IMR-90 (cell line): ENCODE data around the gene TULP4. TPM values are rescaled to one million over a fixed set of nuclear protein-coding genes. Genes with fewer than 3 reads are reported as not detected.

Experiments used
- ATAC-seq: fragments of 200-7000 bp; cut with Tn5 transposase; 2 replicates; pipeline ENCODE4 v1.9.1; 2020; ENCODE audit warnings: low read depth, mild to moderate bottlenecking, moderate library complexity
- BruUV-seq: library from RNA; stranded (reverse); fragments of 400-500 nt; replicated peaks from 2 replicates; lab custom pipeline; 2021; lab: Mats Ljungman, UMichigan
- CTCF ChIA-PET: fragments of 300-600 bp; formaldehyde crosslinking; extraction: SDS; loops from one replicate; lab custom pipeline; 2021; ENCODE audit warnings: antibody characterized with exemption; lab: Yijun Ruan, JAX
- POLR2A ChIA-PET: fragments of 300-600 bp; sonication (Branson Sonifier 250); formaldehyde crosslinking; loops from one replicate; lab custom pipeline; 2022; ENCODE audit warnings: antibody characterized with exemption; ENCODE audit not compliant: unreplicated experiment; lab: Charles Lee
- DNase-seq: peaks from one replicate; pipeline ENCODE4 v3.0.0; 2013
- H2AFZ ChIP-seq: replicated peaks from 2 replicates; pipeline ENCODE3; 2013; ENCODE audit warnings: low read length, mild to moderate bottlenecking; ENCODE audit not compliant: poor library complexity
- H2AK5ac ChIP-seq: 2 replicates; pipeline ENCODE4 v1.6.1; 2013; ENCODE audit warnings: low read depth, low read length, inconsistent platforms
- H2AK9ac ChIP-seq: replicated peaks from 2 replicates; pipeline ENCODE3; 2013; ENCODE audit warnings: mild to moderate bottlenecking, low read depth, low read length, moderate library complexity; ENCODE audit not compliant: poor library complexity
- H2BK120ac ChIP-seq: 2 replicates; pipeline ENCODE4 v1.6.1; 2013; ENCODE audit warnings: low read depth, low read length, inconsistent platforms
- H2BK15ac ChIP-seq: 3 replicates; pipeline ENCODE4 v1.6.1; 2013; ENCODE audit warnings: low read depth, low read length, inconsistent platforms
- H2BK20ac ChIP-seq: 2 replicates; pipeline ENCODE4 v1.6.1; 2013; ENCODE audit warnings: low read depth, mild to moderate bottlenecking, inconsistent platforms, low read length, moderate library complexity
- H2BK5ac ChIP-seq: 2 replicates; pipeline ENCODE4 v1.6.1; 2013; ENCODE audit warnings: mild to moderate bottlenecking, low read depth, low read length, inconsistent platforms; ENCODE audit not compliant: poor library complexity, severe bottlenecking
- H3K14ac ChIP-seq: replicated peaks from 2 replicates; pipeline ENCODE4 v1.6.1; 2013; ENCODE audit warnings: low read depth, low read length, inconsistent platforms
- H3K18ac ChIP-seq: 2 replicates; pipeline ENCODE4 v1.6.1; 2013; ENCODE audit warnings: low read depth, low read length, control low read depth
- H3K23ac ChIP-seq: 2 replicates; pipeline ENCODE4 v1.6.1; 2013; ENCODE audit warnings: low read depth, low read length, inconsistent platforms
- H3K27ac ChIP-seq: 2 replicates; pipeline ENCODE4 v1.5.1; 2013; ENCODE audit warnings: mild to moderate bottlenecking, control low read depth, low read length; ENCODE audit not compliant: insufficient read depth
- H3K27me3 ChIP-seq: 2 replicates; pipeline ENCODE4 v1.6.1; 2013; ENCODE audit warnings: low read length; ENCODE audit not compliant: control insufficient read depth, insufficient read depth
- H3K36me3 ChIP-seq: 2 replicates; pipeline ENCODE4 v1.6.1; 2013; ENCODE audit warnings: low read length, mixed read lengths; ENCODE audit not compliant: control insufficient read depth, insufficient read depth
- H3K4ac ChIP-seq: 2 replicates; pipeline ENCODE4 v1.6.1; 2013; ENCODE audit warnings: low read depth, low read length, inconsistent platforms
- H3K4me1 ChIP-seq: 2 replicates; pipeline ENCODE4 v1.6.1; 2013; ENCODE audit warnings: low read length, mixed read lengths; ENCODE audit not compliant: control insufficient read depth, insufficient read depth
- H3K4me2 ChIP-seq: 2 replicates; pipeline ENCODE4 v1.6.1; 2013; ENCODE audit warnings: low read depth, mild to moderate bottlenecking, control low read depth, low read length, moderate library complexity
- H3K4me3 ChIP-seq: 2 replicates; pipeline ENCODE4 v1.5.1; 2013; ENCODE audit warnings: low read depth, mild to moderate bottlenecking, control low read depth, low read length, moderate library complexity; ENCODE audit not compliant: insufficient read depth
- H3K56ac ChIP-seq: 2 replicates; pipeline ENCODE4 v1.6.1; 2013; ENCODE audit warnings: low read length, inconsistent platforms; ENCODE audit not compliant: insufficient read depth; ENCODE audit errors: extremely low read depth
- H3K79me1 ChIP-seq, 2 experiments: 2 replicates each; pipeline ENCODE4 v1.6.1; 2013; ENCODE audit warnings: low read length in 2 of 2, inconsistent platforms in 1 of 2, low read depth in 1 of 2
- H3K9ac ChIP-seq: 2 replicates; pipeline ENCODE4 v1.6.1; 2013; ENCODE audit warnings: low read depth, low read length, control low read depth
- H3K9me1 ChIP-seq: 2 replicates; pipeline ENCODE4 v1.6.1; 2013; ENCODE audit warnings: low read length, inconsistent platforms; ENCODE audit not compliant: insufficient read depth
- H3K9me3 ChIP-seq: 2 replicates; pipeline ENCODE4 v1.6.1; 2013; ENCODE audit warnings: low read length; ENCODE audit not compliant: control insufficient read depth, insufficient read depth
- H4K20me1 ChIP-seq: 2 replicates; pipeline ENCODE4 v1.6.1; 2013; ENCODE audit warnings: low read length, inconsistent platforms; ENCODE audit not compliant: insufficient read depth
- H4K5ac ChIP-seq: 2 replicates; pipeline ENCODE4 v1.6.1; 2013; ENCODE audit warnings: mild to moderate bottlenecking, low read depth, low read length, control low read depth
- H4K8ac ChIP-seq, 2 experiments: 2 replicates each; pipeline ENCODE4 v1.6.1; 2013; ENCODE audit warnings: low read depth in 2 of 2, low read length in 2 of 2, control low read depth in 1 of 2, inconsistent platforms in 1 of 2
- H4K91ac ChIP-seq: 2 replicates; pipeline ENCODE4 v1.6.1; 2013; ENCODE audit warnings: low read depth, low read length, inconsistent platforms; ENCODE audit not compliant: insufficient read depth
- BHLHE40 ChIP-seq: fragments of 150-350 bp; IDR thresholded peaks from 2 replicates; pipeline ENCODE4 v1.6.1; 2016; ENCODE audit warnings: mild to moderate bottlenecking, low read depth, low read length
- CEBPB ChIP-seq: IDR thresholded peaks from 2 replicates; pipeline ENCODE4 v1.6.1; 2012; ENCODE audit warnings: low read depth, low read length, improper control_type of control experiment
- FOS ChIP-seq: fragments of 150-350 bp; IDR thresholded peaks from 2 replicates; pipeline ENCODE4 v1.6.1; 2016; ENCODE audit warnings: low read depth, low read length
- MAFK ChIP-seq: IDR thresholded peaks from 2 replicates; pipeline ENCODE4 v1.6.1; 2012; ENCODE audit warnings: low read depth, low read length, improper control_type of control experiment
- MAZ ChIP-seq: IDR thresholded peaks from 2 replicates; pipeline ENCODE4 v1.6.1; 2012; ENCODE audit warnings: low read depth, mild to moderate bottlenecking, low read length, improper control_type of control experiment, moderate library complexity, borderline replicate concordance
- NFE2L2 ChIP-seq: fragments of 150-350 bp; IDR thresholded peaks from 2 replicates; pipeline ENCODE4 v1.6.1; 2016; ENCODE audit warnings: low read depth, mild to moderate bottlenecking, low read length
- POLR2A ChIP-seq: IDR thresholded peaks from 2 replicates; pipeline ENCODE4 v1.6.1; 2012; ENCODE audit warnings: mild to moderate bottlenecking, low read depth, low read length
- RAD21 ChIP-seq: IDR thresholded peaks from 2 replicates; pipeline ENCODE4 v1.6.1; 2012; ENCODE audit warnings: low read length, improper control_type of control experiment
- RFX5 ChIP-seq: IDR thresholded peaks from 2 replicates; pipeline ENCODE4 v1.8.0; 2012; ENCODE audit warnings: low read depth, mild to moderate bottlenecking, low read length, moderate library complexity
- SMC3 ChIP-seq: fragments of 150-350 bp; IDR thresholded peaks from 2 replicates; pipeline ENCODE4 v1.6.1; 2016; ENCODE audit warnings: low read depth, mild to moderate bottlenecking, antibody characterized with exemption, low read length, moderate library complexity
- whole genome bisulfite sequencing, 2 experiments: methylation state at CpG; one replicate each; pipeline versions ENCODE4 v1.1.5 to v1.1.7; 2013; ENCODE audit warnings: missing lambda C conversion rate in 2 of 2; ENCODE audit not compliant: insufficient read length in 1 of 2; ENCODE audit errors: extremely low coverage in 2 of 2; 5-methylcytosine and 5-hydroxymethylcytosine counted together
- dilution Hi-C: fragments of 300-500 bp; cut with HindIII; formaldehyde crosslinking; loops from one replicate; pipeline ENCODE4 v1.14.3; 2018; ENCODE audit warnings: low sequenced_read_pairs; ENCODE audit not compliant: unreplicated experiment
- in situ Hi-C: fragments of 300-500 bp; cut with MboI; formaldehyde crosslinking; loops from 3 replicates; pipeline ENCODE4 v1.14.3; 2019; ENCODE audit warnings: low sequenced_read_pairs, inconsistent platforms, mixed read lengths
- intact Hi-C: fragments of 100-400 bp; cut with micrococcal nuclease; formaldehyde crosslinking; loops from 2 replicates; pipeline ENCODE4 v1.10.0; 2022
- polyA plus RNA-seq, 3 experiments: library from polyadenylated mRNA; depleted of rRNA; stranded (reverse); fragments of >200 nt; gene quantifications; 2 replicates each; pipeline ENCODE4 v1.2.3, GENCODE V29; 2012; ENCODE audit warnings: low replicate concordance in 1 of 3
- total RNA-seq: library from RNA; depleted of rRNA; stranded (reverse); fragments of >200 nt; gene quantifications from 2 replicates; pipeline ENCODE4 v1.2.3, GENCODE V29; 2012
- TF ChIP-seq, protein P1 (sequence below): fragments of 150-350 bp; IDR thresholded peaks from 2 replicates; pipeline ENCODE4 v1.6.1; 2016; ENCODE audit warnings: low read depth, mild to moderate bottlenecking, low read length, moderate library complexity, borderline replicate concordance
- TF ChIP-seq, protein P2 (sequence below): conservative IDR thresholded peaks from 2 replicates; pipeline ENCODE4 v1.5.1; 2012; ENCODE audit warnings: mild to moderate bottlenecking, low read depth, low read length, improper control_type of control experiment
- TF ChIP-seq, protein P3 (sequence below): fragments of 150-350 bp; IDR thresholded peaks from 2 replicates; pipeline ENCODE4 v1.6.1; 2017; ENCODE audit warnings: mild to moderate bottlenecking, antibody characterized with exemption, low read length, low read depth

Gene TULP4
- total and polyA plus RNA-seq, 2 of the 4 experiments (the other 2 are of a cell fraction): 8.1 to 30.6 TPM

DNA sequence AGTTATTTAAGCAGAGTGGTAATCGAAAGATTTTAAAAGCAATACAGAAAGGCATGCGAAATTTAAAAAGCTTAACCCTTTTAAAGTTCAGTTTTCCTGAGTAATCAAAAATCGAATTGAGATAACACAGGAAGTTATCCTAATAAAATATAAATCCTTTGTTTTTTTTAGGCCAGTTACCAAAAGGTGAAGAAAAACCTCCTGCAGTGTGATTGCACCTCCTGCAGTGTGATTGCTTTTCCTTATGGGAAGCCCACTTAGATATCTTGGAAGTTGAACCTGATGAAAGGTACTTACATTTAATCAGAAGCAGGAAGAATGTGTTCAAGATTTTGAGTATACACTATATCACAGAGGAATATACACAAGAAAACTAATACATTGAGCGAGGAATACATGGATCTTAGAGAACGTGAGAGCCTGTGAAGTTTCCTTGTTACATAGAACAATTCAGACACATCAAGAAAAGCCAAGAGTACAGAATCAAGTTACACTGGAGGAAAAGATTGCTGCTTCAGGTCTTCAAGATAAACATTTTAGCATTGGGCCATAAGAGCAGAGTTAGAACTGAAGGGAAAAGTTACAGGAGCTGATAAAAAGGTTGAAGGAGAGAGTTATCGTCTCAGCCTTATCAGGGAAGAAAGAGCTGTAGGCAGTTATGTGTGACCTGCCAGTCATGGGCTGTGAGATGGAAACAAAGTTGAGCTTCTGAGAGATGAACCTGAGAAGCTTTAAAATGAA lies 240.0 kb downstream of the TULP4 start (continued):
- TF ChIP-seq SMC3 (no peak), BHLHE40 (no peak), MAFK (no peak), RAD21 (no peak)

DNA sequence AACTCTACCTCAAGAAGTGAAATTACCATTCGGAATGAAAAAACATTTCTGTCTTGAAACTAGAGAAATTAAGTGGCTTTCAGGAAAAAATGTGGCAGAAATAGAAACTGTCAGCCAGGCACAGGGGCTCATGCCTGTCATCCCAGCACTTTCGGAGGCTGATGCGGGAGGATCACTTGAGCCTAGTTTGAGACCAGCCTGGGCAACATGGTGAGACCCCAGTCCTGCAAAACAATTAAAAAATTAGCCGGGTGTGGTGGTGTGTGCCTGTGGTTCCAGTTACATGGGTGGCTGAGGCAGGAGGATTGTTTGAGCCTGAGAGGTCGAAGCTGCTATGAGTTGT lies 240.5 kb downstream of the TULP4 start:
- Histone ChIP-seq H4K8ac (no peak overlapping the region), H2AFZ (no peak overlapping the region), H3K9me1 (no peaks in the 10 kb centered on the region), H4K91ac (no peak overlapping the region), H3K36me3 (no peaks in the 10 kb centered on the region), H3K79me1 (no peaks in the 10 kb centered on the region), H2BK20ac (no peak overlapping the region), H3K14ac (no peak overlapping the region), H2BK15ac (no peak overlapping the region; the same call in 2 of the 3 replicates), H4K5ac (no peak overlapping the region), H3K4me3 (no peak overlapping the region), H3K9me3 (no peaks in the 10 kb centered on the region), H4K20me1 (no peaks in the 10 kb centered on the region), H3K4me2 (no peak overlapping the region), H3K23ac (no peak overlapping the region), H3K4ac (no peak overlapping the region), H2BK120ac (no peak overlapping the region), H2BK5ac (no peak overlapping the region), H2AK9ac (no peak overlapping the region), H3K9ac (no peak overlapping the region), H3K56ac (no peak overlapping the region), H2AK5ac (no peak overlapping the region), H3K27ac (no peak overlapping the region), H3K18ac (no peak overlapping the region), H3K4me1 (no peaks in the 10 kb centered on the region; the same call in 1 of the 2 replicates), H3K27me3 (no peaks in the 10 kb centered on the region)
- intact Hi-C loops (no loop called here), dilution Hi-C loops (no loop called here), in situ Hi-C loops (no loop called here)
- no peak for DNase-seq
- BruUV-seq: no TSS peak
- WGBS, 2 experiments: 88% methylated on average over 3 of the region's 5 CpGs; no CpG with 5 or more reads in 1 of the 2 experiments
- ATAC-seq: no peak
- ChIA-PET POLR2A (no interaction called here), CTCF (no interaction called here)
- TF ChIP-seq RFX5 (no peak), BHLHE40 (no peak), FOS (no peak), MAFK (no peak), MAZ (no peak), CEBPB (no peak), POLR2A (no peak), NFE2L2 (no peak), RAD21 (no peak), SMC3 (no peak)
- TF ChIP-seq, protein P1, sequence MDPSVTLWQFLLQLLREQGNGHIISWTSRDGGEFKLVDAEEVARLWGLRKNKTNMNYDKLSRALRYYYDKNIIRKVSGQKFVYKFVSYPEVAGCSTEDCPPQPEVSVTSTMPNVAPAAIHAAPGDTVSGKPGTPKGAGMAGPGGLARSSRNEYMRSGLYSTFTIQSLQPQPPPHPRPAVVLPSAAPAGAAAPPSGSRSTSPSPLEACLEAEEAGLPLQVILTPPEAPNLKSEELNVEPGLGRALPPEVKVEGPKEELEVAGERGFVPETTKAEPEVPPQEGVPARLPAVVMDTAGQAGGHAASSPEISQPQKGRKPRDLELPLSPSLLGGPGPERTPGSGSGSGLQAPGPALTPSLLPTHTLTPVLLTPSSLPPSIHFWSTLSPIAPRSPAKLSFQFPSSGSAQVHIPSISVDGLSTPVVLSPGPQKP: no peak
- TF ChIP-seq, protein P2, sequence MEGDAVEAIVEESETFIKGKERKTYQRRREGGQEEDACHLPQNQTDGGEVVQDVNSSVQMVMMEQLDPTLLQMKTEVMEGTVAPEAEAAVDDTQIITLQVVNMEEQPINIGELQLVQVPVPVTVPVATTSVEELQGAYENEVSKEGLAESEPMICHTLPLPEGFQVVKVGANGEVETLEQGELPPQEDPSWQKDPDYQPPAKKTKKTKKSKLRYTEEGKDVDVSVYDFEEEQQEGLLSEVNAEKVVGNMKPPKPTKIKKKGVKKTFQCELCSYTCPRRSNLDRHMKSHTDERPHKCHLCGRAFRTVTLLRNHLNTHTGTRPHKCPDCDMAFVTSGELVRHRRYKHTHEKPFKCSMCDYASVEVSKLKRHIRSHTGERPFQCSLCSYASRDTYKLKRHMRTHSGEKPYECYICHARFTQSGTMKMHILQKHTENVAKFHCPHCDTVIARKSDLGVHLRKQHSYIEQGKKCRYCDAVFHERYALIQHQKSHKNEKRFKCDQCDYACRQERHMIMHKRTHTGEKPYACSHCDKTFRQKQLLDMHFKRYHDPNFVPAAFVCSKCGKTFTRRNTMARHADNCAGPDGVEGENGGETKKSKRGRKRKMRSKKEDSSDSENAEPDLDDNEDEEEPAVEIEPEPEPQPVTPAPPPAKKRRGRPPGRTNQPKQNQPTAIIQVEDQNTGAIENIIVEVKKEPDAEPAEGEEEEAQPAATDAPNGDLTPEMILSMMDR: no peak
- TF ChIP-seq, protein P3, sequence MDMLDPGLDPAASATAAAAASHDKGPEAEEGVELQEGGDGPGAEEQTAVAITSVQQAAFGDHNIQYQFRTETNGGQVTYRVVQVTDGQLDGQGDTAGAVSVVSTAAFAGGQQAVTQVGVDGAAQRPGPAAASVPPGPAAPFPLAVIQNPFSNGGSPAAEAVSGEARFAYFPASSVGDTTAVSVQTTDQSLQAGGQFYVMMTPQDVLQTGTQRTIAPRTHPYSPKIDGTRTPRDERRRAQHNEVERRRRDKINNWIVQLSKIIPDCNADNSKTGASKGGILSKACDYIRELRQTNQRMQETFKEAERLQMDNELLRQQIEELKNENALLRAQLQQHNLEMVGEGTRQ: no peak
